ENCODE results near the gene IFT57. TPM values are rescaled to one million over a fixed set of nuclear protein-coding genes. Genes with fewer than 3 reads are reported as not detected.

The IFT57 gene
- total and polyA plus RNA-seq, 10 donors = 26.2 to 48.9 (median 38.9) TPM

DNA sequence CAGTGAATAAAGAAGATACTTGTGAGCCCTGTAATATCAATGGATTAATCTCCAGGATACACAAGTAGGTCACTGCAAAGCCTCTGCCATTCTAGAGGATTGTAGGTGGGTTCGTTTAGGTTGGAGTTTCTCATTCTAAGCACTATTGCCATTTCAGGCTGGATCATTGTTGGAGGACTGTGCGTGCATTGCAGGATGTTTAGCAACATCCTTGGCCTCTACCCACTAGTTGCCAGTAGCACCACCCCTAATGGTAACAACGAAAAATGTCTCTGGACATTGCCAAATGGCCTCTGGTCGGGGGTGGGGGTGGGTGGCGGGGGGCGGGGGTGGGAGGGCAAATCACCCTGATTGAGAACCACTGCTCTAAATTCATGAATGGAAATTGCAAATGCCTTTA lies 4.9 kb upstream of the IFT57 start:
- TF ChIP-seq, protein P1, sequence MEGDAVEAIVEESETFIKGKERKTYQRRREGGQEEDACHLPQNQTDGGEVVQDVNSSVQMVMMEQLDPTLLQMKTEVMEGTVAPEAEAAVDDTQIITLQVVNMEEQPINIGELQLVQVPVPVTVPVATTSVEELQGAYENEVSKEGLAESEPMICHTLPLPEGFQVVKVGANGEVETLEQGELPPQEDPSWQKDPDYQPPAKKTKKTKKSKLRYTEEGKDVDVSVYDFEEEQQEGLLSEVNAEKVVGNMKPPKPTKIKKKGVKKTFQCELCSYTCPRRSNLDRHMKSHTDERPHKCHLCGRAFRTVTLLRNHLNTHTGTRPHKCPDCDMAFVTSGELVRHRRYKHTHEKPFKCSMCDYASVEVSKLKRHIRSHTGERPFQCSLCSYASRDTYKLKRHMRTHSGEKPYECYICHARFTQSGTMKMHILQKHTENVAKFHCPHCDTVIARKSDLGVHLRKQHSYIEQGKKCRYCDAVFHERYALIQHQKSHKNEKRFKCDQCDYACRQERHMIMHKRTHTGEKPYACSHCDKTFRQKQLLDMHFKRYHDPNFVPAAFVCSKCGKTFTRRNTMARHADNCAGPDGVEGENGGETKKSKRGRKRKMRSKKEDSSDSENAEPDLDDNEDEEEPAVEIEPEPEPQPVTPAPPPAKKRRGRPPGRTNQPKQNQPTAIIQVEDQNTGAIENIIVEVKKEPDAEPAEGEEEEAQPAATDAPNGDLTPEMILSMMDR (IDR thresholded peaks at IDR 0.05 in 8 of 11, conservative IDR thresholded peaks at IDR 0.05 in 3 of 11) = no peak
- TF ChIP-seq POLR2A (IDR thresholded peaks at IDR 0.05) (no peak), POLR2AphosphoS5 (IDR thresholded peaks at IDR 0.05) (no peak)
- intact Hi-C loops (cut with DNase I; ENCODE audit: low total_unique reads) = no loop called here
- Histone ChIP-seq H3K9me3 (no peaks in the 10 kb centered on the region), H3K4me1 (peaks cover 8 to 29% (median 21%) of the 10 kb centered on the region in 6 donors), H3K27me3 (replicated peaks in 1 of 7) (no peaks in the 10 kb centered on the region), H3K36me3 (no peaks in the 10 kb centered on the region), H3K4me3 (no peak overlapping the region), H3K27ac (no peak overlapping the region)
- DNase-seq = no peak
- WGBS, 5 donors = 57 to 86% (median 68%) methylated on average over 5 to 6 of the region's 6 CpGs

DNA sequence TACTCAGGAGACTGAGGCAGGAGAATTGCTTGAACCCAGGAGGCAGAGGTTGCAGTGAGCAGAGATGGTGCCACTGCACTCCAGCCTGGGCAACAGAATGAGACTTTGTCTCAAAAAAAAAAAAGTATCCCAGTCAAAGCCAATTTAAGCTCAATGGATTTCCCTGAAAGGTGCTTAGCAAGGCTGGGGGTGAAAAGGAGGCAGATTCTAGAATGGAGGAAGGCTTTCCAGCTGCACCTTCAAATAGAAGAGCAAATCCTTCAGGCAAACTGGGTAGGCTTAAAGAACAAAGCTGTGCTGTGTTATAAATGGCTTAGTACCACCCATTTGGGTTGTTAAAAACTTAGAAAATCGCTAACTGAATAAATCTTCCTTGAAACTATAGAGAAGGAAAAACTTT lies 3.0 kb upstream of the IFT57 start:
- Histone ChIP-seq H3K27ac (peak overlapping the region in 3 of 8 donors; percentile 87 to 90 (median 89)), H3K27me3 (replicated peaks in 1 of 7) (no peaks in the 10 kb centered on the region), H3K4me3 (no peak overlapping the region), H3K36me3 (no peaks in the 10 kb centered on the region), H3K9me3 (no peaks in the 10 kb centered on the region), H3K4me1 (peaks cover 17 to 47% (median 34%) of the 10 kb centered on the region in 6 donors)
- 95 to 98% (median 97%) methylated on average over 1 of the region's 1 CpG for WGBS, 5 donors
- TF ChIP-seq POLR2AphosphoS5 (IDR thresholded peaks at IDR 0.05) (no peak), POLR2A (IDR thresholded peaks at IDR 0.05) (no peak)
- TF ChIP-seq, protein P1 (IDR thresholded peaks at IDR 0.05 in 8 of 11, conservative IDR thresholded peaks at IDR 0.05 in 3 of 11) = no peak
- intact Hi-C loops (cut with DNase I; ENCODE audit: low total_unique reads) = no loop called here
- DNase-seq = no peak

DNA sequence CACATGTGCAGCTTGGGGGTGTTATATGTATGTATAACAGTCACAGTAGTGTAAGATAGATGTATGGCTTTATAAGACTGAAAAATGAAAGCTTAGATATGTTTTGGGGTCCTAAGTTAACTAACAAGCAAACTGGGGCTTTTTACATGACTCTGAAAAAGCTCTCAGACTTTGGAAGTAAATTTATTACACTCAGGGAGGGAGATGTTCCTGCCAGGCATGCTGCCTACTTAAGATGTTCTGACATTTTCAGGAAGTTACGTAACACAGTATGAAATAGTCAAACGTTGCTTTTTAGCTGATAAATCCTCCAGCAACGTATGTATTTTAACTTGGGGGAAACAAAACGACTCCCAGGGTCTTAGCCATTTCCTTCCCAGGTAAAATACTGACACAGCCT lies 1.7 kb upstream of the IFT57 start:
- H3K27ac ChIP-seq = peak overlapping the region; percentile 64 to 90 (median 85)
- no peaks in the 10 kb centered on the region for H3K27me3 ChIP-seq (replicated peaks in 1 of 7)
- peak overlapping the region in 1 of 8 donors; percentile 78 for H3K4me3 ChIP-seq
- no peak for TF ChIP-seq POLR2AphosphoS5 (IDR thresholded peaks at IDR 0.05)
- TF ChIP-seq, protein P1 (IDR thresholded peaks at IDR 0.05 in 8 of 11, conservative IDR thresholded peaks at IDR 0.05 in 3 of 11) = no peak
- no peak for TF ChIP-seq POLR2A (IDR thresholded peaks at IDR 0.05)
- H3K9me3 ChIP-seq = no peaks in the 10 kb centered on the region
- no peak for DNase-seq
- H3K36me3 ChIP-seq = no peaks in the 10 kb centered on the region
- 9 to 12% (median 11%) methylated on average over 4 of the region's 4 CpGs for WGBS, 5 donors
- intact Hi-C loops (cut with DNase I; ENCODE audit: low total_unique reads) = no loop called here
- H3K4me1 ChIP-seq = peaks cover 17 to 60% (median 44%) of the 10 kb centered on the region in 6 donors

GRCh38 chr3:108222853-108223565 lies 785 bp upstream of the IFT57 start:
- no peak for DNase-seq
- no peaks in the 10 kb centered on the region for H3K9me3 ChIP-seq
- intact Hi-C loops (cut with DNase I; ENCODE audit: low total_unique reads) = no loop called here
- TF ChIP-seq POLR2AphosphoS5 (IDR thresholded peaks at IDR 0.05) (no peak), POLR2A (IDR thresholded peaks at IDR 0.05) (no peak)
- TF ChIP-seq, protein P1 (IDR thresholded peaks at IDR 0.05 in 8 of 11, conservative IDR thresholded peaks at IDR 0.05 in 3 of 11) = no peak
- H3K4me3 ChIP-seq = peak overlapping the region; percentile 73 to 93 (median 90)
- H3K27ac ChIP-seq = peak overlapping the region; percentile 64 to 90 (median 85)
- WGBS, 5 donors = 7 to 13% (median 9%) methylated on average over 5 of the region's 5 CpGs
- H3K4me1 ChIP-seq = peaks cover 17 to 69% (median 47%) of the 10 kb centered on the region in 6 donors
- H3K36me3 ChIP-seq = peaks cover 0 to 5% (median 1%) of the 10 kb centered on the region in 6 donors
- H3K27me3 ChIP-seq (replicated peaks in 1 of 7) = no peaks in the 10 kb centered on the region

Data from spleen (tissue), 11 donors.